Measurements from ENCODE around the gene AP3M1.

AP3M1 gene

DNA sequence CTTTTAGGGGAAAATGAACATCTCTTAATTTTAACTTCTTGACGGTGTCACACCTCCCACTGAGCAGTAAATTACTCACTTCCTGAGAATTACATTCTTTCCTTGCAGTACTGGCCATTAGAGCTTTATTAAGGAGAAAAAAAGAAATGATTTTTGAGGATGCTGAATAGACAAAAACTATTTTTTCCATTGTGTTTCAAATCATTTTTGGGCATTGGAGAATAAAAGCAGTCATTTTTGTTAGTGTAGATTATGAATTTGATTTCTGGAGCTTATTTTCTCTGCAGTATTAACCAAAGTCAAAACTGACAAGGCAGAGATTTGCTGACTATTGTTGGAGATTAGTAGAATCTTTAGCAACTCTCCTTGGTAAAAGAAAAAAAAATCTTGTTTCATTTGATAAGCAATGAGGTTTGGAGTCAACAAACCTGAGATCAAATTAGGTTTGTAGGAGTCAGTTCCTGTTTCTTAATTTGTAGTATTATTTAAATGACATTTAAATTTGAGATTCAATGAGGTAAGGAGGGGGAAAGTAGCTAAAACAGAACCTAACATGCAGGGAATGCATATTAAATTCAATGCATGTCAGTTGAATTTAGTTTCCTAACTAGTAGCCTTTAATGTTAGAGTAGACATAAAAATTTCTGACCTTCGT lies 70.6 kb downstream of the AP3M1 start:
- no peak for DNase-seq (ENCODE audit: low read depth, low spot score)

DNA sequence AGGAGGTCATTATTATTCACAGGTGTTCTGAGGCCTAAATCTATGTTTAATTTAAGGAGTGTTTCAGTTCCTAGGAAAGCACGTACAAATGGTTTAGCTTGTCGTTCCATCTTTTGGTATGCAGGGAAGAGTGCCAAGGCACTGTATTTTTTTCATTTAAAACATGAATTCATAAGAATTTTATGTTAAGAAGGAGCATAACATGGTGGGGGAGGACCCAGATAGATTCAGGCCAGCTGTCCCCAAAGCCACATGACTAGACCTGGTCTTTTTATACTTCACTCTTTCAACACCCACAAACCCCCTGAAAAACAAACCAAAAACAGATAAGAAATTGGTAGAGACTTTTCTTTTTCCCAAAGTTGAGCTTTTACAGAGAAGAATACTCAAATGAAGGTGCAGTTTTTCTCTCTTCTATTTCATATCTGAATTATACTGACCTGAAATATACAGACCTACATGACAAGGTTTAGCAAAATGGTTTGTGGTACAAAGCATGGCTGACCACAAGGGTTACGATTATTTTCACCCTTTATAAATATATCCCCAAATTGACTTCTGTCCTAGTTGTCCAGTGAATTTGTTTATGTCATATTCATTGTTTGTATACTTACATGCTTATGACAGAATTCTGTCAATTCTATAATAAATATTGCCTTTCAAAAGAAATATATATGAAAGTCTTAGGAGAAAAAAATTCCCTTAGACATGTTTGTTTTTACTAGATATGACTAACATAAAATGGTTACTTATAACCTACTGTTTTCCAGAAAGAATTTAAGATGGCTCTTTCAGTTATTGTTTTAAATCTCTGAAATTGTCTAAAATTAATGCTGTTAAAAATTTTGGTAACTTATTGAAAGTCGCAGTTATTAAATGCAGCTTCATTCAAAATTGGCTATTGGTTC lies 71.3 kb downstream of the AP3M1 start:
- DNase-seq (ENCODE audit: low read depth, low spot score) = no peak

DNA sequence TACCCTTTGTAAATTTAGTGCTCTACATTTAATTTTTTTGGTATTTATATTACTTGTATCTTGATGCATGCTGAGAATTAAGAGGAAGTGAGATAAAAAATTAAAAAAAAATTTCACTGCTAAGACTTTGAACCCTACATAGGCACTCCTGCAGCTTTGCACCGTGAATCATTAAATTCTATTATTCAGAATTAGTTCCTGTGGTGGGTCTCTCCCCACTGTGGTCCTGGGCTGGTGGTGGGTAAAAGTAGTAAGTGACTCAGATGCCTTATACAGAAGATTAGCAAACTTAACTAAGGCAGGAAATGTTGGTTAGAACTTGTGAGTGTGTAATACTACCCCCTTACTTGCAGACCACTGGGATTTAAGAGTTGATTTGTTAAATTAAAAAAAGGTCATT lies 72.6 kb downstream of the AP3M1 start:
- DNase-seq (ENCODE audit: low read depth, low spot score) = no peak

DNA sequence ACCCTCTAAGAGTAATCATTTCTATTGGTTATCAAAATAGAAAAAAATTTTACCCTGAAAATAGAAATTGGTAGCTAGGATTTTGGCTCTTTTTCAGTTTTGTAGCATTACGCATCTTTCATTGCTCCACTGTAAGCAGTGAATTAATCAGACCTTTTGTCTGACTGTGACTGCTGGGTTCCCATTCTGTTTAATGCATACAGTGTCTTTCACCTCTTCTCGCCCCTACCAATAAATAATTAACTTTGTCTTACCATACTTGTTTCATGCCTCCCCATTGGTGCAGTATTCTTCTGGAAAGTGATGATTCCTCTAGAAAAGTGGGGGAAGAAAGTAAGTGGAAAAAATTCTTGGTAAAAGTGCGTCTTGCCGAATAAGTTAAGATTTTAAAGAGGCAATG lies 73.2 kb downstream of the AP3M1 start:
- DNase-seq (ENCODE audit: low read depth, low spot score) = no peak

DNA sequence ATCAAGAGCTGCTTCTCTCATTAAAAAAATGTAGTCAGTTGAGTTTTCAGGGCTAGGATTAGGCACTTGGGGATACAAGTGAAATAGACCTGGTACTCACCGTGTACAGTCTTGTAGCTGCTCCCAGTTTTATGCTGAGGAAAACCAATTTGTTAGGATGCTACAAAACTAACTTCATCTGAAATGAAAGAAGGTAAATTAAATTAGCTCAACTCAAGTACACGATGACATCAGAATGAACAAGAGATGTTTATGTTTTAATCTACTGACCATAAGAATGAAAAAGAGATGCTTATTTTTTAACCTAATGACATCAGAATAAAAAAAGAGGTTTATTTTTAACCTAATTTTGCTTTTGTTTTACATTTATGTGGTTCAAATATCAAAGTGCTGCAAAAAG lies 73.7 kb downstream of the AP3M1 start:
- DNase-seq (ENCODE audit: low read depth, low spot score) = no peak

DNA sequence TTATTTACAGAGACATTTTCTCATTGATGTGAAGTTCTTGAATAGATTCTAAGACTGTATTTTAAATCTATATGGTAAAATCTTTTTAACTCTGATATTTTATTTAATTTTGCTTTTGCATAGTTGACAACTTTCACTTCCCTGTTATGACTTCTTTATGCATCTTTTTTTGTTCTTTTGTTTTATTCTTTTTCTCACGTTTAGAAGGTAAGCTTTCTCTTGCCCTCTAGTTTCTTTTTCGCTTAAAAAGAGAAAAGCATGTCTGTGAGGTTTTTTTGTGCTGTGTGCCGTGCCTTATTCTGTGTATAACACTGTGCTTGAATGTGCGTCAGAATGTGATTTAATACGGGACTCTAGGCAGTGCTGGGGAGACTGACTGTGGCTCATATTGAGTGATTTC lies 74.7 kb downstream of the AP3M1 start:
- DNase-seq (ENCODE audit: low read depth, low spot score) = no peak

DNA sequence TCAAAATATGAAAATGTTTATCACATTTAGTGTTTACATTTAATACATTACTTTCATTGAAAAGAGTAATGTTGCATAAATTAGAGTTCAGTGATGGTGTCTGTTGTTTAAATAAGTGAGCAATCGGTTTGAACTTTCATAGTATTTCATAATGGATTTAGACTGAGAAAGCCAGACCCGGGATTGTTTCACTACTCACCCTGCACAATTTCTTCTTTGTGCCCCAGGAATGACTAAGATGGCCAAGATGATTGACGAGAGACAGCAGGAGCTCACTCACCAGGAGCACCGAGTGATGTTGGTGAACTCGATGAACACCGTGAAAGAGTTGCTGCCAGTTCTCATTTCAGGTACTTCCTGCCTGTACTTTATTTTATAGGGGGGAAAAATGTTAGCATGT lies 78.1 kb downstream of the AP3M1 start:
- DNase-seq (ENCODE audit: low read depth, low spot score) = no peak

DNA sequence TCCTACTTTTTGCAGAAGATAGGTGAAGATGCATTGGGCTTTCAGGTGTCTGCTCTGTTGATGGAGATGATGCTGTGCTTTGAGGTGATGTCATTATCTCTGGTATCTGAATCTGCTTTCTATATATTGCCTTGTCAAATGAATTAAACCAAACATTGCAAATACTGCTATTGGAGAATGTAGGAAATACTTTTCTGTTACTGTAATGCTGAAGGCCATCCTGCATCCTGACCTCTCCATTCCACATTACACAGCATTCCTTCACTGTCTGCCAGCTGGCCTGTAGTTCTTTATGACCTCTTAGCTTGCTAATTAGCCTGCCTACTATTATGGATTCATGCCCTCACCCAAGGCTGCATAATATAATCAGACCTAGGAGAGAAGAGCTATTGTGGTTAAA lies 79.5 kb downstream of the AP3M1 start:
- no peak for DNase-seq (ENCODE audit: low read depth, low spot score)

All from iPS DF 19.7 (cell line).